CD4-positive, alpha-beta T cell treated with Interleukin-10 for 1 hour (primary cell): ENCODE results near the gene DNAJA3.
A peak's percentile ranks its signal among the peaks of the same experiment; 100 is the strongest.

Source experiments
- DNase-seq: peaks from one replicate; pipeline ENCODE4 v3.0.0-alpha.2; 2020

The DNAJA3 gene

GRCh38 chr16:4481526-4481925 is 55.9 kb downstream of the DNAJA3 start:
- no peak for DNase-seq

- DNase-seq: no peak
These were observed 56.3 kb downstream of the DNAJA3 start for GRCh38 chr16:4481963-4482362.

GRCh38 chr16:4486126-4486893 is 60.6 kb downstream of the DNAJA3 start:
- DNase-seq: no peak

- DNase-seq: peak; percentile 21
These were observed 62.4 kb downstream of the DNAJA3 start for GRCh38 chr16:4487955-4488498.

GRCh38 chr16:4488499-4488967 is 62.9 kb downstream of the DNAJA3 start:
- peak; percentile 66 for DNase-seq

- no peak for DNase-seq
These were observed 63.4 kb downstream of the DNAJA3 start for GRCh38 chr16:4489030-4489429.

GRCh38 chr16:4491898-4492297 is 66.2 kb downstream of the DNAJA3 start:
- no peak for DNase-seq

GRCh38 chr16:4494746-4495490 is 69.2 kb downstream of the DNAJA3 start:
- DNase-seq: no peak

- DNase-seq: no peak
These were observed 70.1 kb downstream of the DNAJA3 start for GRCh38 chr16:4495766-4496165.

- DNase-seq: no peak
These were observed 70.6 kb downstream of the DNAJA3 start for GRCh38 chr16:4496305-4496704.

- no peak for DNase-seq
These were observed 73.0 kb downstream of the DNAJA3 start for GRCh38 chr16:4498546-4499195.

- DNase-seq: no peak
These were observed 73.5 kb downstream of the DNAJA3 start for GRCh38 chr16:4499196-4499555.

- no peak for DNase-seq
These were observed 74.6 kb downstream of the DNAJA3 start for GRCh38 chr16:4500272-4500671.

- no peak for DNase-seq
These were observed 75.4 kb downstream of the DNAJA3 start for GRCh38 chr16:4501071-4501478.

GRCh38 chr16:4505356-4506147 is 79.9 kb downstream of the DNAJA3 start:
- DNase-seq: peak; percentile 89
